ENCODE data around the gene TMEM184A. TPM values are rescaled to one million over a fixed set of nuclear protein-coding genes. Genes with fewer than 3 reads are reported as not detected.

The TMEM184A gene
- total RNA-seq, 1 experiment from 2014 or later, result 16.5 TPM

GRCh38 chr7:1548944-1549343 lies 7.1 kb downstream of the TMEM184A start:
- Mint-ChIP-seq H3K27ac (ENCODE audit: unreplicated experiment) (peak overlapping the region; percentile 21), H3K27me3 (ENCODE audit: insufficient read depth, unreplicated experiment) (no peaks in the 10 kb centered on the region), H3K4me1 (ENCODE audit: low read depth, unreplicated experiment) (no peaks in the 10 kb centered on the region), H3K4me3 (ENCODE audit: unreplicated experiment) (no peak overlapping the region), H3K9me3 (ENCODE audit: unreplicated experiment) (no peaks in the 10 kb centered on the region), H3K36me3 (ENCODE audit: insufficient read depth, unreplicated experiment) (peaks cover 46% of the 10 kb centered on the region)
- intact Hi-C loops (cut with micrococcal nuclease; ENCODE audit: unreplicated experiment), result no loop called here
- no peaks in the 10 kb centered on the region for H3K27me3 ChIP-seq (replicated peaks; ENCODE audit: control insufficient read depth, insufficient read depth, low read length)
- H3K4me3 ChIP-seq (ENCODE audit: low read depth, low read length), result no peak overlapping the region
- DNase-seq, result peak in 1 of 2 experiments; percentile 27
- TF ChIP-seq CTCF (IDR thresholded peaks at IDR 0.05; ENCODE audit: insufficient read depth in 1 of 2, low read depth in 1 of 2, low read length in 1 of 2, severe bottlenecking in 1 of 2, unreplicated experiment in 1 of 2), result no peak
- ChIA-PET POLR2A (no interaction called here), CTCF (no interaction called here)
- no peaks in the 10 kb centered on the region for H3K9me3 ChIP-seq
- BruUV-seq (replicated peaks), result no TSS peak
- H3K36me3 ChIP-seq (ENCODE audit: control insufficient read depth, insufficient read depth, low read length), result no peaks in the 10 kb centered on the region
- H3K4me1 ChIP-seq, result peaks cover 1% of the 10 kb centered on the region; the same call in 1 of the 2 replicates

GRCh38 chr7:1548438-1548831 lies 7.6 kb downstream of the TMEM184A start:
- Histone ChIP-seq H3K36me3 (ENCODE audit: control insufficient read depth, insufficient read depth, low read length) (no peaks in the 10 kb centered on the region; the same call in 1 of the 2 replicates), H3K27me3 (replicated peaks; ENCODE audit: control insufficient read depth, insufficient read depth, low read length) (no peaks in the 10 kb centered on the region), H3K9me3 (no peaks in the 10 kb centered on the region), H3K4me3 (ENCODE audit: low read depth, low read length) (no peak overlapping the region), H3K4me1 (no peaks in the 10 kb centered on the region)
- DNase-seq, result peak in 1 of 2 experiments; percentile 45
- Mint-ChIP-seq H3K27ac (ENCODE audit: unreplicated experiment) (peak overlapping the region; percentile 21), H3K4me3 (ENCODE audit: unreplicated experiment) (no peak overlapping the region), H3K9me3 (ENCODE audit: unreplicated experiment) (no peaks in the 10 kb centered on the region), H3K36me3 (ENCODE audit: insufficient read depth, unreplicated experiment) (peaks cover 51% of the 10 kb centered on the region), H3K4me1 (ENCODE audit: low read depth, unreplicated experiment) (no peaks in the 10 kb centered on the region), H3K27me3 (ENCODE audit: insufficient read depth, unreplicated experiment) (no peaks in the 10 kb centered on the region)
- no TSS peak for BruUV-seq (replicated peaks)
- TF ChIP-seq CTCF (IDR thresholded peaks at IDR 0.05; ENCODE audit: insufficient read depth in 1 of 2, low read depth in 1 of 2, low read length in 1 of 2, severe bottlenecking in 1 of 2, unreplicated experiment in 1 of 2), result no peak
- intact Hi-C loops (cut with micrococcal nuclease; ENCODE audit: unreplicated experiment), result no loop called here
- CTCF ChIA-PET, result no interaction called here
- POLR2A ChIA-PET, result no interaction called here

- peak in 1 of 2 experiments; percentile 33 for DNase-seq
- Mint-ChIP-seq H3K27ac (ENCODE audit: unreplicated experiment) (no peak overlapping the region), H3K27me3 (ENCODE audit: insufficient read depth, unreplicated experiment) (no peaks in the 10 kb centered on the region), H3K36me3 (ENCODE audit: insufficient read depth, unreplicated experiment) (peaks cover 54% of the 10 kb centered on the region), H3K4me1 (ENCODE audit: low read depth, unreplicated experiment) (no peaks in the 10 kb centered on the region), H3K9me3 (ENCODE audit: unreplicated experiment) (no peaks in the 10 kb centered on the region), H3K4me3 (ENCODE audit: unreplicated experiment) (no peak overlapping the region)
- Histone ChIP-seq H3K4me1 (no peaks in the 10 kb centered on the region), H3K4me3 (ENCODE audit: low read depth, low read length) (no peak overlapping the region), H3K9me3 (no peaks in the 10 kb centered on the region), H3K36me3 (ENCODE audit: control insufficient read depth, insufficient read depth, low read length) (no peaks in the 10 kb centered on the region; the same call in 1 of the 2 replicates), H3K27me3 (replicated peaks; ENCODE audit: control insufficient read depth, insufficient read depth, low read length) (no peaks in the 10 kb centered on the region)
- ChIA-PET POLR2A (no interaction called here), CTCF (no interaction called here)
- TF ChIP-seq CTCF (IDR thresholded peaks at IDR 0.05; ENCODE audit: insufficient read depth in 1 of 2, low read depth in 1 of 2, low read length in 1 of 2, severe bottlenecking in 1 of 2, unreplicated experiment in 1 of 2), result no peak
- intact Hi-C loops (cut with micrococcal nuclease; ENCODE audit: unreplicated experiment), result no loop called here
- no TSS peak for BruUV-seq (replicated peaks)
Observed at GRCh38 chr7:1547777-1548437, 8.1 kb downstream of the TMEM184A start.

Data from Caco-2 (cell line).